NCI-H526 (cell line): Measurements from ENCODE around the gene PRKG1.

Experiments
- DNase-seq, 2 experiments: peaks; one replicate each; lab custom pipeline; 2025; lab: John Stamatoyannopoulos, UW

The PRKG1 gene

DNA sequence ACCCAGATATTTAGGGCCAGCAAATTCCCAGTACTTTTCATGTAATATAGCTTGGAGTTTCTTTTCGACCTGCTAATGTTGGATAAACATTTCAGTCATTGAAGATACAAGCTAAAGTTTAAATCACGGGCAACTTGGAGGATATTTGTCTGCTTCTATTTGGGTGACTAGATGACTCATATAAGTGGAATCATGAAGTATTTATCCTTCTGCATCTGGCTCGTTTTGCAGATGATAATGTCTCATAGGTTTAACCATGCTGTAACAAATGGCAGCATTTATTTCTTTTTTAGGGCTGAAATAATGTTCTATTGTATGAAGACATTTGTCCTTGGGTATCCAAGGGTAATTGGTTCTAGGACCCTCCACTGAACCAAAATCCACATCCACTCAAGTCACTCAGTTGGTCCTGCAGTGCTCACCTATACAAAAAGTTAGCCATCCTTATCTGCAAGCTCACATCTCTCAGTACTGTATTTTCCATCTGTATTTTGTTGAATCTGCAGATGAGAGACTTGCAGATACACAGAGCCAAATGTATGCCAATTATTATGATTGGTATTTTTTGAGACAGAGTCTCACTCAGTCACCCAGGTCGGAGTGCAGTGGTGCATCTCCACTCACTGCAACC lies 812.3 kb downstream of the PRKG1 start:
- DNase-seq = no peak

DNA sequence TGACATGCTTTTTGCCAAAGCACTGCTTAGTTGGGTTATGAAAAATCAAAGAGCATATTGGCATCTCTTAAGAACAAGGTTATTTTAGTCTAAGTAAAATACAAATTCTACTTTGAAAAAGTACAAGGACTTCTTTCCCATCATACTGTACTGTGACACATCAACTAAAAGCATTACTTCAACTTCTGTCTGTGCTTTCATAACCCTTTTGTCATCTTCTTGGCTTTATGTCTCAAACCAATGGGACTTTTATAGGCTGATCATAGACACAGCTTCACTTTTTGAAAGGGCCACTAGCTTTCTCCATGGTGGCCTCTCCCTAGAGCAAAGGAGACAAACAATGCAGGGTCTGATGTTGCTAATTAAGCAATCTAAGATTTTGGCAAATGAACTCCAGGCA lies 814.0 kb downstream of the PRKG1 start:
- DNase-seq = no peak

DNA sequence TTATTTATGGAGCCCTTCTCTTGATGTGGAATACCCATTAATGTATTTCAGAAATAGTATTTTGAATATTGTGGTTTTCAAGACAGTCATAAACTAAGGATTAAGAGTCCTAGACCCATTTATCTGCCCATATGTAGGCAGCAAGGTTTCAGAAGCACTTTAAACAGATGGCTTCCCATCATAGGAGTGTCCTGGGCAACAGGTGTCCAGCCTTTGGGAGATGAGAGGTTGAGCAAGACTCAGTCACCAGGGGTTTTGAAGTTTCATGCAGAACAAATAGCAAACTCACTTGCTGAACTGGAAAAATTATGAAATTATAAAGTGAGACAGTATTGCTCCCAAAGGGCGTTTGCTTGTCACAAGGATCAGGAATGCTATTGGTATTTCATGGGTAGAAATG lies 818.0 kb downstream of the PRKG1 start:
- DNase-seq = no peak

DNA sequence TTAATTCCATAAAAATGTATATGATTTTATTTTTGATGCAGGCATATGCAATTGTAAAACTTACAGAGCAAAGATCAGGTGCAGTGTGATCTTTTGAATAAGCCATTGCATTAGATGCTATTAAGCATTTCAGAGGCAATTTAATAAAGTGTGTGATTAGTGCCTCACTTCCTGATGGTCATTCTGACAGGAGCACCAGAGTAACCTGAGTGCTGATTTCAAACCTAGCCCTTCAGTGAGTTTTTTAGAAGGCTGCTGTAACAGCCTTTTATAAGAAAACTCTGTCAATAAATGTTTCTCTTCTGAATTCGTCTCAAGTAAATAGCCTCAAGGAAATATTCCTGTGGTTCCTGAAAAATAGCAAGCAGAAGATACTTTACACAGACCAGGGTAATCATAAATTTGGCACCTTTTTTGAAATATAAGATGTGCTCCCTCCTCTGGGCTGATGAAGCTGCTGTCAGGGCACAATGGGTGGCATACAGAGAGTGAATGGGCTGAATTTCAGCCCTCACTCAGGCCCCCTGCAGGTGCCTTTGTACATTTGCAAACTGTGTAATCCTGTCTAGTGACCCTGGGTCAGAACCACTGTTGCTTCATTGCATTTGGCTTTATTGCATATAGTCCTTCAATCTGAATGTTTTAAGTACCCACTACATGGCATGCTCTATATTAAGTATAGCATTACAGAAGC lies 818.8 kb downstream of the PRKG1 start:
- DNase-seq = peak in 1 of 2 experiments; percentile 1

DNA sequence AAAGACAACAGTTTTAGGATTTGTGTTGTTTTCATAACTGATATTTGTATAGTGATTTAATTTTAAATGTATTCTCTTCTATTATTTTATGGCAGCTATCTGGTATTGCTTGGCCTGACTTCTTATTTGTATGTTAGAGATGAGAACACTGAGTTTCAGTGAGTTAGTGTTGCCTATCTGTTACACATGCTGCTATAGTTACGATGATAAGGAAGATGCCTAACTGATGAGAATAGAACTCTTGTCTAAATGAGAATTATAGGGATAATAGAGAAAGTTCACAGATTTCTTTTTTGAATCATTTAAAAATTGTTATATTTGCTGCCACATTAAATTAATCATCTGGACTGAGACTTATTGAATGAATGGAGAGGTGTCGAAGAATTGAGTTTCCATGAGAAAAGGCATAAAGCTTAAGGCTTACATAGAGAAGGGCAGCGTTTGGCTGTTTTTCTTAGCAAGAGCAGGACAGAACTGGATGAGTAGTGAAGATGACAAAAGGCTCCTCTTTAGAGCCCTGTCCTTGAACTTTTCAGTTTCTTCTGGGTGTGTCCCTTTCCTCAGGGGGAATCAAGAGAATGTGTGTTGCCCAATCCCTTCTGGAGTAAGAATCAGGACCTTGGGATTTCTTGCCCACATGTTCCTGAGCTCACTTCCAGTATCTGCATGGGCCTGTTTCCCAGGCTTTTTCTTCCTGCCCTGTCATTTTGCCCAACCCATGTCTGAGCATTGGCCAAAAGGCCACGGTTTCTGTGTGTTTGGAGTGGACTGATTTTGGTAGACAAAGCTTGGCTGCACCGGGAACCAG lies 820.7 kb downstream of the PRKG1 start:
- no peak for DNase-seq

DNA sequence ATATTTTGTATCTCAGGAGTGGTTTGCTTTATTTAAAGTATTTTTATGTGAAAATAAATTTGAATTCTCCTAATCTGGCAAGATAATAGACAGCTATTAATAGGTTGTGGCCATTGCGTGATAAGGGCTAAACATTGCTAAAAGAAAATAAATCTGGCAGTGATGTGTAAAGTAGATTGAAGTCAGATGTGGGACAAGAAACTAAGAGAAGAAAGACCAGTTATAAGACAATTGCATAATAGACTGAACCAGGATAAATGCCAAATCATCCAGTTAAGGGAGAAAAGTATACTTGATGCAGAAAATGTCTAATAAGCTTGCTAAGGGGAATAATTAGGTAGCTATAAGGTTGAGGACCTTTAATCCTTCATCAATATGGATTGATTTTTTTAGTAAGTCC lies 822.6 kb downstream of the PRKG1 start:
- DNase-seq = no peak

DNA sequence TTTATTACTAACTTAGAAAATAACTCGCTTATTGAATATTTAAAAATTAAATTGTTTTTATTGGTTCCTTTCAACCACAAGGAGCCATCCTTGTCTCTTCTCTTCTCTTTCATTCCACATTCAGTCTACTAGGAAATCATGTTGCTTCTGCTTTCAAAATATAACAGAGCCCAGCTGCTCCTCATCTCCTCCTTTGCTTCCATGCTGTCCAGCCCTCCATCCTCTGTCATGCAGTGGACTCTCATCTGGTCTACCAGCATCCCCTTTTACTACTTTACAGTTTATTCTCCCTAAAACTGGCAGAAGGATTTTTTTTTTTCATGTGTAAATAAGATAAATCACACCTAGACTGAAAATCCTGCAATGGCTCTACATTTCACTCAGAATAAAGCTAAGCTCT lies 823.3 kb downstream of the PRKG1 start:
- no peak for DNase-seq

DNA sequence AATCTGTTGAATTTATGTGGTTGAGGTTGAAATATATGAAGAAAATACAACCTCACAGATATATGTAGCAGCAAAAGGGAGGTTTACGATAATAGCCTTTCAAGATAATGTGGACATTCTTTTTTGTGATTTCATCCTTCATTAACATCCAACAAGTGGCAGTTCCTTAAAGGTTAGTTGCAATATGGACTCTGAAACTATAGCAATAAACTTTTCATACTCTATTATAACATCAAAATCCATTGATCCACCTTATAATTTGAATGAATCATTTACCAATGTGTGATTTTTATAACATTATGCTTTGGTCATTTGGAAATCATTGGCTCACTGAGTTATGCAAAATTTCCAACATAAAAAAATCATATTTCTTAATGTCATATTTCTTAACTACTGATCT lies 825.9 kb downstream of the PRKG1 start:
- DNase-seq = no peak

DNA sequence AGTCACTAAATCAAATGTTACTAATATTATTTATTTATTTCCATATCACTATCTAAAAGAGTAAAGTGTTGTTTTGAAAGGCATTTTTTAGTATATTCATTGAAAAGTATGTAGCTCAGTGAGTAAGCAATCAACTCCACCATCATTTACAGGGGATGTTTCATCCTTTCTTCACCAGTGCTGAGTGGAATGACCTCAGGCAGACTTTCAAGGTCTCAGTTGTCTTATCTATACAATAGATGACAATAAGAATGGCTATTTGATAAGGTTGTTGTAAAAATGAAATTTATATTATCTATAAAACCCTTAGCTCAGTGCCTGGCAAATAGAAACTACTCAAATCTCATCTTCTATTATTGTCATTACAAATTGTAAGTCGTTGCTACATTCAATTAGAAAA lies 829.4 kb downstream of the PRKG1 start:
- DNase-seq = no peak

DNA sequence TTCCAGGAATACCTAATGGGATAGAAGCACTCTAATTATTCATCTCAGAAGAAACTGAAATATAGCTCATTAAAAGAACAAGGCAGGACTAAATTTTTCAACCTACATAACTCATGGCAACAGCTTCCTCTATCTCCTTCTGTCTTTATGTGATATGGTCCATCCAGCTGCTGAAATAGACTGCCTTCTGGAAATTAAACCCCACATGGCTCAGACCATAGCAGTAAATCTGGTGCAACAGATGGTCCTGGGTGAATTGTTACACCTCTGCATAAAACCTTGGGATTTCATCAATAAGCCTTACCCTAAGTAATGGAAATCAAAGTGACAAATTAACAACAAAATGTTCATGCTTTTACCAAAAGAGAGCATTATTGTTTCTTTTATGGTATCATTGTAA lies 830.7 kb downstream of the PRKG1 start:
- no peak for DNase-seq

DNA sequence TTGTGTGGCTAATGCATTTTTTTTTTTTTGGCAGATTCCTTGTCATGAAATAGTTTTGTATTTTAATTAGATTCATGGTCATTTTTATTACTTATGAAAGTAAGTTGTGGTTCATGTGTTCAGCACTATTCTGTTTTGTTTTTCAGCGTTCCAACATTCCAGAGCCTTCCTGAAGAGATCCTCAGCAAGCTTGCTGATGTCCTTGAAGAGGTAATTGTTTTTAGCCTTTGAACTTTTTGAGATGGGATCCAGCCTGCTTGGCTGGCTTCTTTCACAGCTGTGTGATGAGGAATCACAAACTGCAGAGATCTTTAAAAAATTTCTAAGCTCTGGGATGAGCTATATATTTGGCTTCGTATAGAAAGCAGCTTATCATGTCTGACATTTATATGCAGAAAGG lies 833.1 kb downstream of the PRKG1 start:
- DNase-seq = no peak

DNA sequence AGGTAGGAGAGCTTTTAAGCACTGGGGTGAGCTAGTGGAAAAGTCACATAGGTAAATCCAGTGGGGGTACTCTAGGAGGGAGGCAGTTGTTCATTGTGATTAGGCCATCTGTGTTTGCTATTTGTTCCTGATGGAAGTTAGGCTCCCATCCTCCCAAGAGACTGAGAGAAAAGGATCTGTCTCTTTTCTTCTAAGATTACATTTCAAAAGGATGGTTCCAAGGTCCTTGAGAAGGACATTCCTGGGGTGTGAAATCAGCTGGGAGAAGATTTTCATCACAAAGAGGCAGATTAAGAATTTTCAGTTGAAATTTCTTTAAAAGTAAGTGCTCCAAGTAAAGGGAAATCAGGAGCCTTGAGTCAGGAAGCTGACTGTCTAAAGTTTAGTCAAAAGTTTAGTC lies 835.9 kb downstream of the PRKG1 start:
- DNase-seq = no peak

DNA sequence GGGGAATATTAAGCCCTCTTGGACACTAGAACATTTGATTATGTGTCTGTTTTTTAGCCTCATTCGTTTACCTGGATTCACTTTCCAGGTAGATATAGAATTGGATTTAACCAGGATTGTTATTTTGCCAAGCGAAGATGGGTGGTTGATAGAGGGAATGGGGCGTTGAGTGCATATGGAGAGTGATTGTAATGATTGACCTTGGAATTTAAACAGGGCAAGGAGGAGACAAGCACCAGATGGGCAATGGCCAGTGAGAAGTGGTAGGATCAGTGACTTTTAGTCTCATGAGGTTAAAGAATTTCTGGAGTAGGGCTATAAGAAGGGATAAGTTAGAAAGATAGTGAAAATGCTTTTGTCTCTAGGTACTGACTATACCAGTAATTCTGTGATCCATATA lies 836.3 kb downstream of the PRKG1 start:
- DNase-seq = no peak

DNA sequence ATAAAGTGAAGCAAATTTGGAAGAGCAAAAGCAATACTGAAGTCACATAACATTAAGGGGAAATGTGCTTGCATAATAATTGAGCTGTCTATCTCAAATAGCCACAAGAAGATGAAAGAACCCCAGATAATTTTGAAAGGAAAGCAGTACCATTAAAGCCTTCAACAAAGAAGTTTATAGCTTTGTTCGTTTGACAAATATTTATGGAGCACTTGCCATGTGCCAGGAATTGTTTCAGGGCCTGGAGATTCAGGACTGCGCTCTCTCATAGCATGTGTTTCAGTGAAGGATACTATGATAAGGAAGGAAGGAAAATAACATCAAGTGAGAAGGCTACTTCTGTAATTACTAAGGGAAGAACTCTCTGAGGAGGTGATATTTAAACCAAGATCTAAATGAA lies 837.4 kb downstream of the PRKG1 start:
- DNase-seq = no peak

DNA sequence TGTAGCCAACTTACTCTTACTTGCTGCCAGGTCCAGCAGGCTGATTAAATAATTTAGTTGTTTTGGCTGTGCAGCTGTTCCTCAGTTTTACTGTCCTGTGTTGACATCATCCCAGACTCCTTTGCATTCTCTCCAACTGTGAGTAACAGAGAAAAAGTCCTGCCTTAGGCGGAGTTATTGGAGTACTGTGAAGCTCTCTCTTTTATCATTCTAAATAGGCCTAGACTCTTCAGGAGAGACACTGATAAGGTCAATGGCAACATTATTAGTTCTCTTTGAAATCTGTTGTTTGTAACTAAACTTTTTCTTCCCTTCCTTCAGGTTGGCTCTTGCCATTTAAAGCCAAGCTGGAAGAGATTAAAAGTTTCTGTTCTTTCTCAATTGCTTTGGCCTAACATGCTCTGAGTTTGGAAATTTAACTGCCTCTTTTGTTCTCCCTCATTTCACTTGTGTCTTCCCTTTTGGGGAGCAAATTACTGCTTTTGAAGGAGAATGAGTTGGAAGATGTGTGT lies 840.8 kb downstream of the PRKG1 start:
- no peak for DNase-seq

DNA sequence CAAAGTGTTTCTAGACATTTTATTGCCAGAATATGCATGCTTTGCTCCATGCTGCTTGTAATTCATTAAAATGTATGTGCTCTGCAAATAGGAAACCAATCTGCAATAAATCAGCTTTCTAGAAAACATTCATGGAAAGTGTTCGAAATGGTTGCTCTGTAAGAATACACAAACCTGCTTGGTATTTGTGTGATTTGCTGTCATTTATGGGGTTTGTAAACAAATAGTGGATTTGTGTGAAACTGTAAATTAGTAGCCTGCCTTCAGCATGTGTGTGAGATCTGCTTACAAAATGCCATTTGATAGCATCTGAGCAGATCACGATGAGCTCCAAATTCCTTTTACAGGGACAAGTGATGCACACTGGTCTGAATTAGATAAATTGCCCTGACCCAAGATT lies 844.2 kb downstream of the PRKG1 start:
- no peak for DNase-seq

DNA sequence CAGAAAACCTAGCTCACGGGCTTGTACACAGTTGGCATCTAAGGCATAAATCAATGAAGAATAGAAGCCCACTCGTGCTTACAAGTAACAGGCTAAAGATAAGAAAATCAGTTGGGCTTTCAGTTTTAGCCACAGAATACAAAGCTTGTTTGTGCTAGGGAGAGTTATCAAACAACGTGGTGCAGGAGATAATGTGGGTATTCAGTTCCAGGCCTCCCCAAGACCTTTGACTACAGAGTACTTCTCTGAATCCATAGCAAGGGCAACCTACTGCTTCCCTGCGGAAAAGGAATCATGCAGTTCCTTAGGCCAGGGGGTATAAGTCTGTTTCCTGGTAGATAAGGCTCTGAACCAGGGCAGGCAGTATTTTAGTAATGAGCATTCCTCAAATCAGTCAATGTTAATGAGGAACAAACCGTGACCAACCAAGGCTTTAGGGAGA lies 844.6 kb downstream of the PRKG1 start:
- no peak for DNase-seq

DNA sequence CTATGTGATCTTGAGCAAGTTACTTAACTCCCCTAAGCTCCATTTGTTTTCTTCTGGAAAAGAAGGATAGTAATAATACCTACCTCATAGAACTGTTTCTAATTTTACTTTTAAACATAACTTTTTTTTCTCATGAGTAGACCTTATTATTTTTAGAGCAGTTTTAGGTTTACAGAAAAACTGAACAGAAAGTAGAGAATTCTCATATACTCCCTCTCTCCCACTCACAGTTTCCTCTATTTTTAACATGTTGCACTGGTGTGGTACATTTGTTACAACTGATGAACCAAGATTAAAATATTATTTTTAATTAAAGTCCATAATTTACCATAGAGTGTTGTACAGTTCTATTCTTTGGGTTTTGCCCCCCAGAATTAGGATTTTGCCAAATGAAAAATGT lies 846.4 kb downstream of the PRKG1 start:
- DNase-seq = no peak

DNA sequence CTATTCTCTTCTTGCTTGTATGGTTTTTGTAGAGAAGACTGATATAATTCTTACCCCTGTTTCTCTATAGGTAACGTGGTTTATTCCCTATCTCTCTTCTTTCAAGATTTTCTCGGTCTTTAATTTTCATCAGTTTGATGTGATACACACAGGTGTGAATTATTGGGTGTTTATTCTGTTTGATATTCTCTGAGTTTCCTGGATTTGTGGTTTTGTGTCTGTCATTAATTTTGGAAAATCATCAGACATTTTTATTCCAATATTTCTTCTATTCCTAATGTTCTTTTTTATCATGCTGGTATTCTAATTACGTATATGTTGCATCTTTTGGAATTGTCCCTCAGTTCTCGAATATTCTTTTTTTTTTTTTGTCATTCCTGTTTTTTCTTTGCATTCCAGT lies 850.1 kb downstream of the PRKG1 start:
- DNase-seq = no peak

DNA sequence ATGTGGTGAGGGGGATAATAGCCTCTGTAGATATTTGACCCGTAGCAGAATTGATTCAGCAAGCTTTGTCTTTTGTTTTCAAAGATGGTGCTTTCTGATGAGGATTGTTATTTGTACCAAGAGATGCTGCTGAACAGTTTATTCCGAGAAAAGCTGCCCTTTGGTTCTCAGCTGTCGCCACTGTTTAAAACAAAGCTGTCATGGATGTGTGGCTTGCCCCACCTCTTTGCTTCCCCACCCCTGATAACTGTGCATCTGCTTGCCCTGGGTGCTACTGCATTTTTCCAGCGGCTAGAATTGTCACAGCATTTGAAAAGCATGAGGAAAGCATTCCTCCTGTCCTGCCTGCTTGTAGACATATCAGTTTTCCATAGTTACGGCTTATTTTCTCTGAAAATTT lies 852.0 kb downstream of the PRKG1 start:
- DNase-seq = no peak

DNA sequence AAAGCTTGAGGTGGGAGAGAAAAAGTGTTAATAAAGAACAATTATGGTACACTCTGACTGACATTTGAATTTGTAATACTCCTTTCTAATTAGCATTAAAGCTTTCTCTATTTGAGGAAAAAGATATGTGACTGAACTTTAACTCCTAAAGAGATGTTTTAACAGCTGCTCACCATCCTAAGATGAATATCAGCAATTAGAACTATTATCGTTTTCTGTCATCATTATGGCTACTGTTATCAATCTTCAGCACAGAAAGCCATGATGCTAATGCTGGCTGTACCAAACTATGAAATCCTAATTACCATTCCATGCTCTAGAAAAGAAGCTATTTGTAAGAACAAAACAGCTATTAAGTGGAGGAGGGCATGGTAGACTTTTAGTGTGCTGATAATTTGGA lies 853.9 kb downstream of the PRKG1 start:
- no peak for DNase-seq

DNA sequence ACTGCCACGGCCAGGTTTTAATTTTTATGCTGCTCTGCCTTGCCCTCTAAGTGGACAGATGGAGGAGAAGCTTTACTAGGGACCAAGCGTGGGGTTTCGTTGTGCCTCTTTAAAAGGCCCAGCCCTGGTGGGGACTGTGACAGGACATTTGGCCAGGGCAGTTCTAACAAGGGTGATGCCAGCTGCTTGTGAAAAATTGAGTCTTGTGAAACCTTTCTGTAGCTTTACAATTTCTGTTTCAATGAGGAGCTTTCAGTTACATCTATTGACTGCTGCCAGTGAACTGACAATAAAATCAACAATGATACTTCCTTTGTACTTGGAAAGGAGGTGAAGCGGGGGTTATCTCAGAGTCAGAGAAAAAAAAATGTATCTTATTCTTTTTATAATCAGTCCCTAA lies 858.2 kb downstream of the PRKG1 start:
- no peak for DNase-seq

DNA sequence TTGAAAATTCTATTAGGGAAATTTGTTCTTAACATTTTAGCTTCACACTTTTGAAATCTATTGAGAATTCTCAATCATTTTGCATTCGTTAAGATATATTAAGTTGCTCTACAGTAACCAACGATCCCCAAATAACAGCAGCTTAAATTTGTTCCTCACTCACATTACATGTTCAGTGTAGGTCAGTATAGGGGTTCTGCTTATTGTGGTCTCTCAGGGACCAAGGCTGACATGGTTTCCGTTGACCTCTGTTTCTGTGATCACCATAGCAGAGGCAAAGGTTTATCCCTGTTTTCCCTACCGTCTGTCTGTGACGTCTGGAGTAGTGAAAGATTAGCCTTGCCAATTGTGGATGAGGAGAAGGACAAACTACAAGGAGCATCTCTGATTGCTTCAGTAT lies 860.1 kb downstream of the PRKG1 start:
- no peak for DNase-seq
